Glomerular endothelial cell (primary cell): Measurements from ENCODE around the gene PALM. TPM values are rescaled to one million over a fixed set of nuclear protein-coding genes. Genes with fewer than 3 reads are reported as not detected.
"Not testable (repeated sequence)": the region's sequence is repeated elsewhere in the genome, so short reads cannot be mapped to it uniquely, and the experiment has no call there.

Experiments used
- DNase-seq: peaks from one replicate; pipeline ENCODE4 v3.0.0-alpha.2; 2011; ENCODE audit warnings: low read depth, low spot score; ENCODE audit errors: extremely low read depth
- total RNA-seq: library from RNA; depleted of rRNA; stranded (reverse); fragments of >200 nt; gene quantifications from 2 replicates; pipeline ENCODE4 v1.2.3, GENCODE V29; 2015

The PALM gene
- total RNA-seq, 1 donor from 2014 or later: 48.9 TPM

GRCh38 chr19:678791-679388 is 29.8 kb upstream of the PALM start:
- no peak for DNase-seq

GRCh38 chr19:679418-680286 is 29.1 kb upstream of the PALM start:
- no peak for DNase-seq

- DNase-seq: peak; percentile 67
These were observed 28.3 kb upstream of the PALM start for GRCh38 chr19:680287-681028.

DNA sequence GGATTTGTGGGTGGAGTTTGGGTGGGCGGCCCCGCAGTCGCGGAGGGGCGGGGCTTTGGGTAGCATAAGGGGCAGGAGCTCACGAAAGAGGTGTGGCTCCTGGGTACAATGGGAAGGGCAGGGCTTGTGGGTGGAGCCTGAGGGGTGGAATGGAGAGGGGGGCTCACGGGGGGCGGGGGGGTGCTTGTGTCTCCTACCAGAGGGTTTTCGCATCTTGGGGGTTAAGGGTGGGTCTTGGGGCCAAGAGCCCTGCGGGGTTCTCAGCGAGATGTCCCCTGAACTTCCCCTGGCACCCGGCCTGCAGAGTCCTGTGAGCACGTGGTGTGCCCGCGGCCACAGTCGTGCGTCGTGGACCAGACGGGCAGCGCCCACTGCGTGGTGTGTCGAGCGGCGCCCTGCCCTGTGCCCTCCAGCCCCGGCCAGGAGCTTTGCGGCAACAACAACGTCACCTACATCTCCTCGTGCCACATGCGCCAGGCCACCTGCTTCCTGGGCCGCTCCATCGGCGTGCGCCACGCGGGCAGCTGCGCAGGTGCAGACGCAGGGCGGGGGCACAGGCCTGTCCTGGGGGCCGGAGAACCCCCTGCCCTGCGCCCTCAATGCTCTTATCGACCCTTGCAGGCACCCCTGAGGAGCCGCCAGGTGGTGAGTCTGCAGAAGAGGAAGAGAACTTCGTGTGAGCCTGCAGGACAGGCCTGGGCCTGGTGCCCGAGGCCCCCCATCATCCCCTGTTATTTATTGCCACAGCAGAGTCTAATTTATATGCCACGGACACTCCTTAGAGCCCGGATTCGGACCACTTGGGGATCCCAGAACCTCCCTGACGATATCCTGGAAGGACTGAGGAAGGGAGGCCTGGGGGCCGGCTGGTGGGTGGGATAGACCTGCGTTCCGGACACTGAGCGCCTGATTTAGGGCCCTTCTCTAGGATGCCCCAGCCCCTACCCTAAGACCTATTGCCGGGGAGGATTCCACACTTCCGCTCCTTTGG is 27.4 kb upstream of the PALM start:
- no peak for DNase-seq

DNA sequence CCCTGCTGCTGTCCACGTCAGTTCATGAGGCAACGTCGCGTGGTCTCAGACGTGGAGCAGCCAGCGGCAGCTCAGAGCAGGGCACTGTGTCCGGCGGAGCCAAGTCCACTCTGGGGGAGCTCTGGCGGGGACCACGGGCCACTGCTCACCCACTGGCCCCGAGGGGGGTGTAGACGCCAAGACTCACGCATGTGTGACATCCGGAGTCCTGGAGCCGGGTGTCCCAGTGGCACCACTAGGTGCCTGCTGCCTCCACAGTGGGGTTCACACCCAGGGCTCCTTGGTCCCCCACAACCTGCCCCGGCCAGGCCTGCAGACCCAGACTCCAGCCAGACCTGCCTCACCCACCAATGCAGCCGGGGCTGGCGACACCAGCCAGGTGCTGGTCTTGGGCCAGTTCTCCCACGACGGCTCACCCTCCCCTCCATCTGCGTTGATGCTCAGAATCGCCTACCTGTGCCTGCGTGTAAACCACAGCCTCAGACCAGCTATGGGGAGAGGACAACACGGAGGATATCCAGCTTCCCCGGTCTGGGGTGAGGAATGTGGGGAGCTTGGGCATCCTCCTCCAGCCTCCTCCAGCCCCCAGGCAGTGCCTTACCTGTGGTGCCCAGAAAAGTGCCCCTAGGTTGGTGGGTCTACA is 25.9 kb upstream of the PALM start:
- DNase-seq: no peak

DNA sequence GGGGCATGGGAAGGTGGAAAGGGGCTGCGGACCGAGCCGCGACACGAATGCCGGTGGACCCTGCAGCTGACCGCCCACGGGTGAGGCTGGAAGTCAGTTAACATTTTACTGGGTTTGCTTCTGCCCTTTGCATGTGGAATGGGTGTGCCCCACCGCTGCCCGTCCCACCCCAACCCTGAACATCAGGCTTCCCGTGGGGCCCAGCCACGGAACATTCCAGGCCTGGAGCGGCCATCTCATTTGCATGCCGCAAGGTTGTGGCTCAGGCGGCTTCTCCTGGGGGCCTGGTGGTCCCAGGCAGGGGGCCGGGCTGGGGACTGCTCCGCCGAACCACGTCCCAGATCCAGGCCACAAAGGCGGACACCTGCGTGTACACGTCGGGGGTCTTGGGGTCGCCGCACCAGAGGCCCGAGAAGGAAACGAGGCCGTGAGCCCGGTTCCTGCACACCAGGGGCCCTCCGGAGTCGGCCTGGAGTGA is 23.2 kb upstream of the PALM start:
- no peak for DNase-seq

DNA sequence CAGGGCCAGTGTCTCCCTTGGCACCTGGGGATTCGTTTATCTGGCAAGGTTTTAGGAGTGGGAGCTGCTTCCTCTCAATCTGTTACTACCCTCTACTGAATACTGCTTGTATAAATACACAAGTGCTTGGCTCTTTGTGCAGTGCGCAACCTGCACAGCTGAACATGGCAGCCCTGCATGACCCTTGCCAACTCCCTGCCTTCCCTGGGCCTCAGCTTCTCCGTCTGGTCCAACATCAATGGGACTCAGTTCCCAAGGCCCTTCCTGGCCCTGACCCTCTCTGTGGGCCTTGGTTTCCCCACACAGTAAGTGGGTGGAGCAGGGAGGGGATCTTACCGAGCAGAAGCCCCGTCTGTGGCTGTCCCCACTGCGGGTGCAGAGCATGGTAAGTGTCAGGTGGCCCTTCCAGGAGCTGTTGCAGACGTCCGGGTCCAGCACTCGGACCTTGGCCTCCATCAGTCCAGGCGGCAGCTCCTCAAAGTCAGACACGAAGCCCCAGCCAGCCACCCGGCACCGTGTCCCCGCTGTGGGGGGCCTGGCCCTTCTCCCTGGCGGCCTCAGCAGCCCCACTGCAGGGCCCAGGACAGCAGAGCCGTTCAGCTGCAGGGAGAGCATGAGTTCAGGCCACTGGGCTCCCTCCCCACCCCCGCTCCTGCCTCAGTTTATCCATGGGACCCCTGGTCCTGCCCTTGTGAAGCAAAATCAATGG is 22.0 kb upstream of the PALM start:
- no peak for DNase-seq

DNA sequence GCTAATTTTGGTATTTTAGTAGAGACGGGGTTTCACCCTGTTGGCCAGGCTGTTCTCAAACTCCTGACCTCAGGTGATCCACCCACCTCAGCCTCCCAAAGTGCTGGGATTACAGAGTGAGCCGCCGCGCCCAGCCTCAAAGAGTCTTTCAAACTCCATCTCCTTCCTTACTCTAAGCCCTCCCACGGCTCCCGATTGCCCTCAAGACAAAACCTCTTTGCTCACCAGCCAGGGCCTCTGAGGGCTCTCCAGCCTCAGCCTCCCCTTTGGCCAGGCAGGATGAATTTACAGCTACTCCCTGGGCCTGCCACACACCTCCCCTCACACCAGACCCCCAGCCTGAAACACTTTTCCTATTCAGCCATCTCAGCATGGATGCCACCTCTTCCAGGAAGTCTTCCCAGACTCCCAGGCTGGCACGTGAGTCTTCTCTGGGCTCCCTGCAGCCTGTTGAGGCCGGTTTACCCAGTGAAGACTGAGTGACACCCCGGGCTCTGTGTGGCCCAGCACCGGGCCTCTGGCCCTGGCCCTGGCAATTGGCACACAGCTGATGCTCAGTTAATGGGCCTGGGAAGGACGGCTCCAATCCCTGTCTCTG is 21.1 kb upstream of the PALM start:
- DNase-seq: no peak

DNA sequence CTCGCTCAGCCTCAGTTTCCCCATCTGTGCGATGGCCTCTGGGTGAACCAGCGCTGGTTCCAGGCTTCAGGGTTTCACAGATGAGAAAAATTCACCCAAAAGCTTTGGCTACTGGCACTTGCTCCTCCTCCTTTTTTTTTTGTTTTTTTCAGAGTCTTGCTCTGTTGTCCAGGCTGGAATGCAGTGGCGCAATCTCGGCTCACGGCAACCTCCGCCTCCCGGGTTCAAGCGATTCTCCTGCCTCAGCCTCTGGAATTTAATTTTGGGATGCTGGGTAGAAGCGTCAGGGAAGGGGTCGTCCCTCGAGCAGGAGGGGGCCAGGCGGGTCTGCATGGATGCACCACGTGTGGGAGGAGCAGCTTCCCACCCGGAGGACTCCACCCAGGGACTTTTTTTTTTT is 20.5 kb upstream of the PALM start:
- DNase-seq: no peak

GRCh38 chr19:688992-689391 is 19.7 kb upstream of the PALM start:
- DNase-seq: no peak

DNA sequence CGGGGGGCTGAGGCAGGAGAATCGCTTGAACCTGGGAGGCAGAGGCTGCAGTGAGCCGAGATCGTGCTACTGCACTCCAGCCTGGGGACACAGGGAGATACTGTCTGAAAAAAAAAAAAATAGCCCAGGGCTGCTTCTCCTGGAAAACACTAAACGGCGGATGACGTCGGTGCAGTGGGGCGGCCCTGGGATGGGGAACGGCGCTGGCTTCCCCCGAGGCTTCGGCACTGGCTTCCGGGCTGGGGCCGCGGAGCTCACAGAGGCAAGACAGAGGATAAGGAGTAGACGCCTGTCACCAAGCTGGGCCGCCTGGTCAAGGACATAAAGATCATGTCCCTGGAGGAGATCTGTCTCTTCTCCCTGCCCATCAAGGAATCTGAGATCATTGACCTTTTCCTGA is 18.5 kb upstream of the PALM start:
- no peak for DNase-seq

DNA sequence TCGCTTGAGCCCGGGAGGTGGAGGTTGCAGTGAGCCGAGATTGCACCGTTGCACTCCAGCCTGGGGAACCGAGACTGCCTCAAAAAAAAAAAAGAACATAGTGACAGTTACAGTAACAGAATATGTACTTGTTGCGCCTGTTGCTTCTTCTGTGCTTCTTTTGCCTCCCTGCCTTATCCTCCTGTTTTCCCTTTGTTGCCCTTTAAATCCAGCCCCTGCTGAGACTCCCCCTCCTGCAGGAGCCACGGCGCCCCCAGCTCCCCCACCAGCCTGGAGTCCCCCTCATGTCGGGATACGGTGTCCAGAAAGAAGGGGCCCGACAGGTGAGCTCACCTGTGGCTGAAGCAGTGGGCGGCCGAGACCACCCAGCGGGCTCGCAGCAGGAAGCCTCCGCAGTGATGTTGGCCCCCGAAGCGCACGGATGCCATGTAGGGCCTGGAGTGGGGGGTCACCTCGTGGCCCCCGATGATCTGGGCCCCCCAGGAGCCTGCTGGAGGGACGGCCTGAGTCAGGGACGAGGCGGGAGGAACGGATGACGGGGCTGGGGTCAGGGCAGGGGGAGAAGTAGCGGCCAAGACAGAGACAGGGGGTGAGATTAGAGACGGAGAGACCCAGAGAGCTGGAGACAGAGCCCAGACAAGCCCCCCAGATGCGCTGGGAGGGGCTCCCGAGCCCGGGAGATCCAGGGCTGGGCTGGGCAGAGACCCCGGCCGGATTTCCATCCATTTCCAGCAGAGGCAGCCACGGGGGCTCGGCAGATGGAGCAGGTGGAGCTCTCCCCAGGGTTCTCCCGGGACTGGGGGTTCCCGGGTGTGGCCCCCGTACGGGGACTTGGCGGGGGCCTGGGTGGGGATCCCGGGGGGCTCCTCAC is 14.0 kb upstream of the PALM start:
- no peak for DNase-seq

GRCh38 chr19:695352-695949 is 13.3 kb upstream of the PALM start, which contains the start of gene PRSS57:
Gene PRSS57, minus strand, starts transcription at chr19:695452. Its CDS starts 22 bp downstream, at chr19:695430.
- DNase-seq: no peak

DNA sequence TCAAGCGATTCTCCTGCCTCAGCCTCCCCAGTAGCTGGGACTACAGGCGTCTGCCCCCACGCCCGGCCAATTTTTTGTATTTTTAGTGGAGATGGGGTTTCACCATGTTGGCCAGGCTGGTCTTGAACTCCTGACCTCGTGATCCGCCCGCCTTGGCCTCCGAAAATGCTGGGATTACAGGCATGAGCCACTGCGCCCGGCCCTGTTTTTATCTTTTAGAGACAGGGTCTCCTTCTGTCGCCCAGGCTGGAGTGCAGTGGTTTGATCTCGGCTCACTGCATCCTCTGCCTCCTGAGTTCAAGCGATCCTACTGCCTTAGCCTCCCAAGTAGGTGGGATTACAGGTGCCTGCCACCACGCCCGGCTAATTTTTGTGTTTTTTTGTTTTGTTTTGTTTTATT is 10.2 kb upstream of the PALM start:
- DNase-seq: not testable (repeated sequence)

- not testable (repeated sequence) for DNase-seq
These were observed 8.8 kb upstream of the PALM start for GRCh38 chr19:699885-700284.

DNA sequence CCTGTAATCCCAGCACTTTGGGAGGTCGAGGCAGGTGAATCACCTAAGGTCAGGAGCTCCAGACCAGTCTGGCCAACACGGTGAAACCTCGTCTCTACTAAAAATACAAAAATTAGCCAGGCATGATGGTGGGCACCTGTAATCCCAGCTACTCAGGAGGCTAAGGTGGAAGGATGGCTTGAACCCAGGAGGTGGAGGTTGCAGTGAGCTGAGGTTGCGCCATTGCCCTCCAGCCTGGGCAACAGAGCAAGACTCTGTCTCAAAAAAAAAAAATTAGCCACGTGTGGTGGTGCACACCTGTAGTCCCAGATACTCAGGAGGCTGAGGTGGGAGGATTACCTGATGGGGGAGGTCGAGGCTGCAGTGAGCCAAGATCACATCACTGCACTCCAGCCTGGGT is 5.9 kb upstream of the PALM start:
- not testable (repeated sequence) for DNase-seq

- no peak for DNase-seq
These were observed 5.4 kb upstream of the PALM start for GRCh38 chr19:703329-703650.
